GM12878 (cell line): Measurements from ENCODE around the gene DUSP22. TPM values are rescaled to one million over a fixed set of nuclear protein-coding genes. Genes with fewer than 3 reads are reported as not detected.

Source experiments
- ASH2L ChIP-seq: fragments of 300-600, 200-600 bp; sonication (generic); IDR thresholded peaks from 2 replicates; pipeline ENCODE4 v1.6.1; 2017; ENCODE audit warnings: low read depth, mild to moderate bottlenecking, borderline replicate concordance
- DPF2 ChIP-seq: fragments of 450-650 bp; IDR thresholded peaks from 2 replicates; pipeline ENCODE4 v1.6.1; 2017; ENCODE audit warnings: mild to moderate bottlenecking
- EED ChIP-seq: sonication (generic); IDR thresholded peaks from 2 replicates; pipeline ENCODE4 v1.6.1; 2016; ENCODE audit warnings: antibody characterized with exemption, low read depth
- EGR1 ChIP-seq, 2 experiments: IDR thresholded peaks; 1 replicate in 1 of 2; 2 replicates in 1 of 2; pipeline ENCODE4 v1.6.1; 2011 to 2012; ENCODE audit warnings: low read depth in 2 of 2, low read length in 2 of 2, borderline replicate concordance in 1 of 2, mild to moderate bottlenecking in 1 of 2, moderate library complexity in 1 of 2
- EP300 ChIP-seq, 2 experiments: fragments of 150-350 bp in 1 of 2; IDR thresholded peaks; 2 replicates each; pipeline ENCODE4 v1.6.1; 2011 to 2012; ENCODE audit warnings: low read depth in 2 of 2, low read length in 2 of 2, borderline replicate concordance in 1 of 2, improper control_type of control experiment in 1 of 2, inconsistent platforms in 1 of 2; ENCODE audit not compliant: control insufficient read depth in 1 of 2
- HSF1 ChIP-seq: fragments of 150-350 bp; IDR thresholded peaks from 2 replicates; pipeline ENCODE4 v1.6.1; 2014; ENCODE audit warnings: mild to moderate bottlenecking, low read depth, low read length
- JUNB ChIP-seq: IDR thresholded peaks from 2 replicates; pipeline ENCODE4 v1.6.1; 2016; ENCODE audit warnings: antibody characterized with exemption, mild to moderate bottlenecking
- KDM1A ChIP-seq: fragments of 200-600 bp; sonication (generic); IDR thresholded peaks from 2 replicates; pipeline ENCODE4 v1.6.1; 2016; ENCODE audit warnings: borderline replicate concordance
- KLF5 ChIP-seq: fragments of 450-650 bp; IDR thresholded peaks from 2 replicates; pipeline ENCODE4 v1.6.1; 2014; ENCODE audit warnings: mild to moderate bottlenecking; ENCODE audit not compliant: partially characterized antibody
- NRF1 ChIP-seq: conservative IDR thresholded peaks from 2 replicates; pipeline ENCODE4 v1.6.1; 2011; ENCODE audit warnings: mild to moderate bottlenecking, low read depth, low read length, improper control_type of control experiment
- PAX5 ChIP-seq: IDR thresholded peaks from 2 replicates; pipeline ENCODE4 v1.6.1; 2011; ENCODE audit warnings: low read depth, low read length, borderline replicate concordance
- SMAD1 ChIP-seq: fragments of 450-650 bp; IDR thresholded peaks from 2 replicates; pipeline ENCODE4 v1.6.1; 2018; ENCODE audit warnings: mild to moderate bottlenecking, low read depth; ENCODE audit not compliant: partially characterized antibody
- TCF12 ChIP-seq: IDR thresholded peaks from 2 replicates; pipeline ENCODE4 v1.6.1; 2011; ENCODE audit warnings: low read depth, mild to moderate bottlenecking, low read length
- USF1 ChIP-seq: IDR thresholded peaks from 2 replicates; pipeline ENCODE4 v1.6.1; 2011; ENCODE audit warnings: borderline replicate concordance, low read depth, mild to moderate bottlenecking, moderate library complexity, mixed read lengths, low read length; ENCODE audit not compliant: insufficient read depth; ENCODE audit errors: extremely low read length
- WRNIP1 ChIP-seq: IDR thresholded peaks from 2 replicates; pipeline ENCODE4 v1.6.1; 2011; ENCODE audit warnings: low read depth, low read length, improper control_type of control experiment, borderline replicate concordance
- ZNF207 ChIP-seq: fragments of 450-650 bp; IDR thresholded peaks from 2 replicates; pipeline ENCODE4 v1.6.1; 2014; ENCODE audit warnings: antibody characterized with exemption, mild to moderate bottlenecking, borderline replicate concordance
- ZNF384 ChIP-seq: IDR thresholded peaks from 2 replicates; pipeline ENCODE4 v1.6.1; 2012; ENCODE audit warnings: low read depth, mild to moderate bottlenecking, low read length, improper control_type of control experiment, borderline replicate concordance
- ZSCAN29 ChIP-seq: fragments of 450-650 bp; IDR thresholded peaks from 2 replicates; pipeline ENCODE4 v1.6.1; 2017; ENCODE audit warnings: mild to moderate bottlenecking, moderate library complexity
- polyA plus RNA-seq, 11 experiments: library from polyadenylated mRNA; depleted of rRNA in 4 of 11; unstranded in 6 of 11; stranded (reverse) in 5 of 11; fragments of >200 nt; fragmentation: Nextera tagmentation in 4 of 11; fragmentation: Illumina TruSeq in 1 of 11; extraction: Ambion mirVana in 4 of 11; extraction: Trizol in 1 of 11; gene quantifications; 1 replicate in 1 of 11; 2 replicates in 10 of 11; pipeline versions ENCODE4 v1.2.1 to v1.2.3, GENCODE V29; 2011 to 2016; ENCODE audit warnings: inconsistent platforms in 2 of 11, missing spikeins in 2 of 11, low read depth in 1 of 11
- total RNA-seq, 4 experiments: library from RNA; depleted of rRNA in 3 of 4; stranded (reverse); fragments of >200 nt in 3 of 4; fragmentation: Illumina TruSeq in 1 of 4; extraction: Trizol in 1 of 4; gene quantifications; 2 replicates each; pipeline versions ENCODE4 v1.2.1 to v1.2.3, GENCODE V29; 2013 to 2021
- TF ChIP-seq, protein P1 (sequence below): fragments of 450-650 bp; formaldehyde crosslinking; IDR thresholded peaks from 2 replicates; pipeline ENCODE4 v1.4.0; 2020; ENCODE audit warnings: mild to moderate bottlenecking, moderate library complexity
- TF ChIP-seq, protein P2 (sequence below): fragments of 450-650 bp; IDR thresholded peaks from 2 replicates; pipeline ENCODE4 v1.6.1; 2016; ENCODE audit warnings: mild to moderate bottlenecking
- TF ChIP-seq, protein P3 (sequence below), 3 experiments: IDR thresholded peaks in 2 of 3; conservative IDR thresholded peaks in 1 of 3; 2 replicates each; pipeline ENCODE4 v1.5.1; 2011; ENCODE audit warnings: low read depth in 3 of 3, low read length in 3 of 3, mild to moderate bottlenecking in 3 of 3, control low read depth in 2 of 3, moderate library complexity in 2 of 3, inconsistent platforms in 1 of 3, mixed read lengths in 1 of 3; ENCODE audit not compliant: control insufficient read depth in 2 of 3, insufficient read depth in 1 of 3; ENCODE audit errors: extremely low read depth in 1 of 3

Gene DUSP22
- total and polyA plus RNA-seq, 10 of the 15 experiments (the other 5 are each of a cell fraction or from before 2014, with no cell fraction given): 78.9 to 156 (median 107) TPM

GRCh38 chr6:332671-333070 is 40.4 kb downstream of the DUSP22 start (continued):
- TF ChIP-seq EGR1 (IDR thresholded peaks at IDR 0.05; ENCODE audit: borderline replicate concordance in 1 of 2, low read depth in 2 of 2, low read length in 2 of 2) (0 out of 3 replicates have a peak, but pooled peaks of 1 of the 2 experiments have one; percentile 18), ZNF207 (no peak), DPF2 (no peak), HSF1 (no peak), USF1 (no peak), EED (0 out of 2 replicates have a peak, but pooled peaks have one; percentile 9), PAX5 (0 out of 2 replicates have a peak, but pooled peaks have one; percentile 18), ZNF384 (no peak), NRF1 (no peak), SMAD1 (peak; percentile 48), ZSCAN29 (no peak), WRNIP1 (no peak), EP300 (IDR thresholded peaks at IDR 0.05; ENCODE audit: borderline replicate concordance in 1 of 2, control insufficient read depth in 1 of 2, low read depth in 2 of 2, low read length in 2 of 2) (peak in 1 of 2 experiments; percentile 18; a peak in 1 of 4 replicates), KLF5 (no peak), JUNB (peak; percentile 67), KDM1A (no peak), TCF12 (no peak), ASH2L (no peak)
- TF ChIP-seq, protein P1, sequence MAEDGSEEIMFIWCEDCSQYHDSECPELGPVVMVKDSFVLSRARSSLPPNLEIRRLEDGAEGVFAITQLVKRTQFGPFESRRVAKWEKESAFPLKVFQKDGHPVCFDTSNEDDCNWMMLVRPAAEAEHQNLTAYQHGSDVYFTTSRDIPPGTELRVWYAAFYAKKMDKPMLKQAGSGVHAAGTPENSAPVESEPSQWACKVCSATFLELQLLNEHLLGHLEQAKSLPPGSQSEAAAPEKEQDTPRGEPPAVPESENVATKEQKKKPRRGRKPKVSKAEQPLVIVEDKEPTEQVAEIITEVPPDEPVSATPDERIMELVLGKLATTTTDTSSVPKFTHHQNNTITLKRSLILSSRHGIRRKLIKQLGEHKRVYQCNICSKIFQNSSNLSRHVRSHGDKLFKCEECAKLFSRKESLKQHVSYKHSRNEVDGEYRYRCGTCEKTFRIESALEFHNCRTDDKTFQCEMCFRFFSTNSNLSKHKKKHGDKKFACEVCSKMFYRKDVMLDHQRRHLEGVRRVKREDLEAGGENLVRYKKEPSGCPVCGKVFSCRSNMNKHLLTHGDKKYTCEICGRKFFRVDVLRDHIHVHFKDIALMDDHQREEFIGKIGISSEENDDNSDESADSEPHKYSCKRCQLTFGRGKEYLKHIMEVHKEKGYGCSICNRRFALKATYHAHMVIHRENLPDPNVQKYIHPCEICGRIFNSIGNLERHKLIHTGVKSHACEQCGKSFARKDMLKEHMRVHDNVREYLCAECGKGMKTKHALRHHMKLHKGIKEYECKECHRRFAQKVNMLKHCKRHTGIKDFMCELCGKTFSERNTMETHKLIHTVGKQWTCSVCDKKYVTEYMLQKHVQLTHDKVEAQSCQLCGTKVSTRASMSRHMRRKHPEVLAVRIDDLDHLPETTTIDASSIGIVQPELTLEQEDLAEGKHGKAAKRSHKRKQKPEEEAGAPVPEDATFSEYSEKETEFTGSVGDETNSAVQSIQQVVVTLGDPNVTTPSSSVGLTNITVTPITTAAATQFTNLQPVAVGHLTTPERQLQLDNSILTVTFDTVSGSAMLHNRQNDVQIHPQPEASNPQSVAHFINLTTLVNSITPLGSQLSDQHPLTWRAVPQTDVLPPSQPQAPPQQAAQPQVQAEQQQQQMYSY (CRISPR knock-in tag): no peak
- TF ChIP-seq, protein P2, sequence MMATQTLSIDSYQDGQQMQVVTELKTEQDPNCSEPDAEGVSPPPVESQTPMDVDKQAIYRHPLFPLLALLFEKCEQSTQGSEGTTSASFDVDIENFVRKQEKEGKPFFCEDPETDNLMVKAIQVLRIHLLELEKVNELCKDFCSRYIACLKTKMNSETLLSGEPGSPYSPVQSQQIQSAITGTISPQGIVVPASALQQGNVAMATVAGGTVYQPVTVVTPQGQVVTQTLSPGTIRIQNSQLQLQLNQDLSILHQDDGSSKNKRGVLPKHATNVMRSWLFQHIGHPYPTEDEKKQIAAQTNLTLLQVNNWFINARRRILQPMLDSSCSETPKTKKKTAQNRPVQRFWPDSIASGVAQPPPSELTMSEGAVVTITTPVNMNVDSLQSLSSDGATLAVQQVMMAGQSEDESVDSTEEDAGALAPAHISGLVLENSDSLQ: peak; percentile 36; the same call in 1 of the 2 replicates
- TF ChIP-seq, protein P3, sequence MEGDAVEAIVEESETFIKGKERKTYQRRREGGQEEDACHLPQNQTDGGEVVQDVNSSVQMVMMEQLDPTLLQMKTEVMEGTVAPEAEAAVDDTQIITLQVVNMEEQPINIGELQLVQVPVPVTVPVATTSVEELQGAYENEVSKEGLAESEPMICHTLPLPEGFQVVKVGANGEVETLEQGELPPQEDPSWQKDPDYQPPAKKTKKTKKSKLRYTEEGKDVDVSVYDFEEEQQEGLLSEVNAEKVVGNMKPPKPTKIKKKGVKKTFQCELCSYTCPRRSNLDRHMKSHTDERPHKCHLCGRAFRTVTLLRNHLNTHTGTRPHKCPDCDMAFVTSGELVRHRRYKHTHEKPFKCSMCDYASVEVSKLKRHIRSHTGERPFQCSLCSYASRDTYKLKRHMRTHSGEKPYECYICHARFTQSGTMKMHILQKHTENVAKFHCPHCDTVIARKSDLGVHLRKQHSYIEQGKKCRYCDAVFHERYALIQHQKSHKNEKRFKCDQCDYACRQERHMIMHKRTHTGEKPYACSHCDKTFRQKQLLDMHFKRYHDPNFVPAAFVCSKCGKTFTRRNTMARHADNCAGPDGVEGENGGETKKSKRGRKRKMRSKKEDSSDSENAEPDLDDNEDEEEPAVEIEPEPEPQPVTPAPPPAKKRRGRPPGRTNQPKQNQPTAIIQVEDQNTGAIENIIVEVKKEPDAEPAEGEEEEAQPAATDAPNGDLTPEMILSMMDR (IDR thresholded peaks at IDR 0.05 in 2 of 3, conservative IDR thresholded peaks at IDR 0.05 in 1 of 3; ENCODE audit: control insufficient read depth in 2 of 3, extremely low read depth in 1 of 3, insufficient read depth in 1 of 3, low read depth in 3 of 3, low read length in 3 of 3): no peak
